ENCODE data around the gene ARHGAP24.

- TF ChIP-seq YY1 (IDR thresholded peaks at IDR 0.05; ENCODE audit: low read depth) (no peak), REST (IDR thresholded peaks at IDR 0.05; ENCODE audit: low read depth) (no peak), EP300 (IDR thresholded peaks at IDR 0.05; ENCODE audit: borderline replicate concordance) (no peak), CREB1 (IDR thresholded peaks at IDR 0.05; ENCODE audit: low read depth) (no peak), RAD21 (IDR thresholded peaks at IDR 0.05; ENCODE audit: low read depth) (no peak), CEBPB (IDR thresholded peaks at IDR 0.05) (no peak), MAX (IDR thresholded peaks at IDR 0.05) (no peak)
Measured at GRCh38 chr4:85951099-85951498, 476.1 kb downstream of the ARHGAP24 start.
